ENCODE data around the gene CCDC91. TPM values are rescaled to one million over a fixed set of nuclear protein-coding genes. Genes with fewer than 3 reads are reported as not detected.

CCDC91 gene
- total RNA-seq, 1 donor from 2014 or later: 12.0 TPM

DNA sequence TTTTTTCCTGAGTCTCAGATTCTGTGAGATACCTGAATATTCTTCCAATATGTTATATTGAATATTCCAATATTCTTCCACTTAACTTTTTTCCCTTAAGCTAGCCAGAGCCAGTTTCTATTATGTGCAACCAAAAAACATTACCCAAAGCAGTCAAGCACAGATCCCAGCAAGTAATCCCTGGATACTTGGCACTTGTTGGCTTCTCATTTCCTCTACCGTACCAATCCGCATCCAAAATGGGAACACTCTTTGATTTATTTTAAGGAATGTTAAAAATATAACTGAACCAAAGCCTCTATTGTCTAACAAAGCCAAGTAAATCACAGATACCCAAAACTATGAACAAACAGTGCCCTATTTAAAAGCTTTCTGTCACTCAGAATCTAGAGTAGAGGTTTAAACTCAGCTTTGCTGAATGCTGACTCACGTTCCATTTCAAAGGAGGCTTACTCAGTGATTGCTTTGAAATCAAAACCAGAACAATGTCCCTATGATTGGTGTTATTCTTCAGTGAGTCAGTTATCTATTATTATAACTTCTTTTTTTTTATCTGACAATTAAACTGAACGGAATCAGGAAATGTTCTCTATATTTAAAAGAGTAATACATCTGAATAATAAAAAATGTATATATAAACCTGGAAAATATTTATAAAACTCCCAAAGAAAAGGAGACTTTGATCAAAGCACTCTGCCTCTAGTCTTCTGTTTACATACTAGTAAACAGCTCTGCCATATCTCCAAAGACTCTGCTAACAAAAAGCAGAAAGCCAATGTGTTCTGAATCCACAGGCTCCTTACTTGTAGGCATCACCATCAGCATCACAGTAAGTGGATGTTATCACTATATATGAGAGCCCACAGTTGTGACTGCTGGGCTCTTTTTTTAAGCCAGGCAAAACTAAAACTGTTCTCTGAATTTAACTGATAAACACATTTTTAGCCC, 360.8 kb downstream of the CCDC91 start:
- H3K36me3 Mint-ChIP-seq (ENCODE audit: low read depth): peaks cover 1% of the 10 kb centered on the region
- H3K4me3 Mint-ChIP-seq: no peak overlapping the region
- intact Hi-C loops (cut with micrococcal nuclease): no loop called here
- peaks cover 6% of the 10 kb centered on the region for H3K4me1 Mint-ChIP-seq
- no peak for DNase-seq
- H3K27me3 Mint-ChIP-seq: no peaks in the 10 kb centered on the region
- no peak overlapping the region for H3K27ac Mint-ChIP-seq
- H3K9me3 Mint-ChIP-seq: no peaks in the 10 kb centered on the region

GRCh38 chr12:28552251-28552970, 362.2 kb downstream of the CCDC91 start:
- Mint-ChIP-seq H3K27me3 (no peaks in the 10 kb centered on the region), H3K4me1 (peaks cover 7% of the 10 kb centered on the region)
- intact Hi-C loops (cut with micrococcal nuclease): loop anchor here (1.0 kb wide), 2 partner anchors 16 to 54 kb away; no protein-coding TSS in a partner anchor

DNA sequence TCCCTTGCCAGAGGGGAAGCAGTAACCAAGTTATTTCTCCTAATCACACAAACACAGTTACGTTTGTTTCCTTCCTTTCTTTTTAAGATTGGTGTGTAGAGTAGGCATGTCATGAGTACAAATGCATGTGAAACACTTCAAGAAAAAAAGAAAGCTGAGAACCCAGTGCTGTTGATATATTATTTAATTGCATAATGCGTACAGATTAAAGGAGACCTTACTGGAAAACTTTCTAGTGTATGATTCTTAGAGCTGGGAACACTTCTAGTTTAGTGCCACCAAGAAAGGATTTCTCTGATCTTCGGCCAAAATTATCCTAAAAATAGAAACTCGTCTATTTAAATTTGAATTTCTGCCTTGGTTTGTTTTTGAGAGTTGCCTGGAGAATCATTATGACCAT, 365.5 kb downstream of the CCDC91 start:
- H3K4me1 Mint-ChIP-seq: peaks cover 7% of the 10 kb centered on the region

More at GRCh38 chr12:28552251-28552970, 362.2 kb downstream of the CCDC91 start:
- H3K36me3 Mint-ChIP-seq (ENCODE audit: low read depth): peaks cover 1% of the 10 kb centered on the region
- H3K9me3 Mint-ChIP-seq: no peaks in the 10 kb centered on the region
- H3K4me3 Mint-ChIP-seq: no peak overlapping the region
- H3K27ac Mint-ChIP-seq: peak overlapping the region; percentile 43
- no peak for DNase-seq

DNA sequence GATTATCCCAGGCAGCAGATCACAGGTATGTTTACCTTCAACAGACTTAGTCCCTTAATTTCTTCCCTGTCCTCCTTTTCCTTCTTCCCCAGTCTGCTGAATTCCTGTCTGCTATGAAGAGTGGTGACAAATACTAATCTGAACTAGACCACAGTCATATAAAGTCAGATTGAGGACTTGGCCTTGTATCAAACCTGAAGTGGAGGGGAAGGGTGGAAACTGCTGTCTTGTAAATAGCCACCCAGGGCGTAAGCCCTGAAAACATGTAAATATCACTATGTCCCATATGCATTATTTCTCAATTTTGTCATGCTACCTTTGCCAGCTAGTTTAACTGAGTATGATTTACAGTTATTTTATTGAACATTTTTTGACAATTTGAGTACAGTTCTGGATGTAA, 368.0 kb downstream of the CCDC91 start:
- no peak overlapping the region for H3K4me3 Mint-ChIP-seq

More for the DNA sequence above, 365.5 kb downstream of the CCDC91 start:
- H3K27ac Mint-ChIP-seq: no peak overlapping the region
- H3K4me3 Mint-ChIP-seq: no peak overlapping the region
- no peaks in the 10 kb centered on the region for H3K9me3 Mint-ChIP-seq
- H3K27me3 Mint-ChIP-seq: no peaks in the 10 kb centered on the region
- intact Hi-C loops (cut with micrococcal nuclease): no loop called here
- no peaks in the 10 kb centered on the region for H3K36me3 Mint-ChIP-seq (ENCODE audit: low read depth)
- no peak for DNase-seq

DNA sequence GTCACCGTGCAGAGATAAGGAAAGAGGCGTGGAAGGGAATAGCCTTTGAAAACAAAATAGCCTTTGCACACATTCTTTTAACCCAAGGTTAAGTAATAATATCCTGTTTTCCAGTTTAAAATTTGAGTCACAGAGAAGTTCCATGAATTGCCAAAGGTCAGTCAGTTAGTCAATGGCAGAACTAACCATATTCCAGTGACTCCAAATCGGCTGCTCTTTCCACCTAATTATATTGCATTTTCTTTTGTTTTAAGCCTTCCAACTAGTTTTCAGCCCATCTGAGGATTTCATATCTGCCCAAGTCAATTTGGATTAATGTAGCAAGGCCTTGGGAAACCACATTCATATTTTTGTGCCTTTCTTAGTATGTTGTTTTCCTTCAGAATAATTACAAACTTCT, 373.0 kb downstream of the CCDC91 start:
- intact Hi-C loops (cut with micrococcal nuclease): no loop called here
- H3K9me3 Mint-ChIP-seq: no peaks in the 10 kb centered on the region

More for the DNA sequence above, 368.0 kb downstream of the CCDC91 start:
- Mint-ChIP-seq H3K27me3 (no peaks in the 10 kb centered on the region), H3K27ac (no peak overlapping the region), H3K36me3 (ENCODE audit: low read depth) (no peaks in the 10 kb centered on the region), H3K9me3 (no peaks in the 10 kb centered on the region), H3K4me1 (peaks cover 1% of the 10 kb centered on the region)
- intact Hi-C loops (cut with micrococcal nuclease): no loop called here
- DNase-seq: no peak

GRCh38 chr12:28563936-28564335, 373.7 kb downstream of the CCDC91 start:
- Mint-ChIP-seq H3K4me3 (no peak overlapping the region), H3K27me3 (no peaks in the 10 kb centered on the region), H3K27ac (no peak overlapping the region), H3K9me3 (no peaks in the 10 kb centered on the region), H3K36me3 (ENCODE audit: low read depth) (no peaks in the 10 kb centered on the region), H3K4me1 (no peaks in the 10 kb centered on the region)
- DNase-seq: no peak
- intact Hi-C loops (cut with micrococcal nuclease): no loop called here

More for the DNA sequence above, 373.0 kb downstream of the CCDC91 start:
- no peak for DNase-seq
- no peaks in the 10 kb centered on the region for H3K27me3 Mint-ChIP-seq
- no peaks in the 10 kb centered on the region for H3K4me1 Mint-ChIP-seq
- H3K27ac Mint-ChIP-seq: no peak overlapping the region
- H3K4me3 Mint-ChIP-seq: no peak overlapping the region
- H3K36me3 Mint-ChIP-seq (ENCODE audit: low read depth): no peaks in the 10 kb centered on the region

- Mint-ChIP-seq H3K9me3 (no peaks in the 10 kb centered on the region), H3K27me3 (no peaks in the 10 kb centered on the region), H3K27ac (no peak overlapping the region), H3K4me3 (no peak overlapping the region), H3K4me1 (no peaks in the 10 kb centered on the region), H3K36me3 (ENCODE audit: low read depth) (no peaks in the 10 kb centered on the region)
- no peak for DNase-seq
- intact Hi-C loops (cut with micrococcal nuclease): no loop called here
Measured at GRCh38 chr12:28568118-28568517, 377.9 kb downstream of the CCDC91 start.

DNA sequence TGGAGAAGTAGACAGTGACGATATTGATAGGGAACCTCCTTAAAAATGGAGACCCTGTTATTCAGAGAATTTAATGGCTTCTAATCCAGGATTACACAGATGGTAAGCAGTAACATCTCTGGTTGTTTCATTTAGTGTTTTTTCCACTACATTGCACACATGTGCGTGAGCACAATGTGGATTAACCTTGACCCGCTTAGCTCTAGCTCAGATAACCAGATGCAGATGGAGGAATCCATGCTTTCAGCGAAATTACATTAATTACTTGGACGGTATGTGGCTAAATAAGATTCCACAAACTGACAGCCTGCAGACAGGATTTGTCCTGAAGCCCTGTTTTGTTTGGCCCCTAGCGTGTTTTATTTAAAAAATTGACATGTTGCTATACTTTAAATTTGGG, 378.4 kb downstream of the CCDC91 start:
- DNase-seq: no peak
- intact Hi-C loops (cut with micrococcal nuclease): no loop called here
- no peak overlapping the region for H3K4me3 Mint-ChIP-seq
- no peaks in the 10 kb centered on the region for H3K27me3 Mint-ChIP-seq
- no peaks in the 10 kb centered on the region for H3K36me3 Mint-ChIP-seq (ENCODE audit: low read depth)
- no peak overlapping the region for H3K27ac Mint-ChIP-seq
- no peaks in the 10 kb centered on the region for H3K9me3 Mint-ChIP-seq
- H3K4me1 Mint-ChIP-seq: no peaks in the 10 kb centered on the region

DNA sequence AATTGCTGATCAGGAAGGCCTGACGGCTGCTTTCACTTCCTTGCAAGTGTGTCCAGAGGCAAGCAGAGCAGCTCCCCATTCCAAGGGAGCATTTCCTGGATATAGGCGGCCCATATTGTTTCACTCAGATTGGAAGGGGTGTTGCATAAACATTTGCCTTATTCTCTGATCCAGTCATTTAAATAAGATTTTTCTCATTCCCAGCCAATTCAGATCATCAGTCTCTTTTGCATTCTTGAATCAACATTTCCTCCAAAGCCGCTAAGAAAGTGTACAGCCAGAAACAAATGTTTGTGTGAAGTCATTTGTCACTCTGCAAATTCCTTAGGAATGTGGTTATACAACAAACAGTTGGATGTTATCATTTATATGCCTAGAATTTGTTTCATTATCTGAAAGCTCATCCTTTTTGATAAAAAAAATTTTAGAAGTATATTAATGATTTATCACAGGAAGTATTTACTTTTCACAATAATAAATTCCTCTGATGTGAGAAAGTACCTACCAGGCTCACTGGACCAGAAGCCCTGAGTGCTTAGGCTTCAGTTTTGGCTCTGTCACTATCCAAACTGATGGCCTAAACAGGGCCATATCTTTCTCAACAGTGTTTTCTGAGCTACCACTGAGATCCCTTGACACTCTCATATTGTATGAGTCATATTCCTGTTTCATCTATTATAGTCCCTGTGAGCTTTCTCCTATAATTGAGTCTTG, 379.6 kb downstream of the CCDC91 start:
- Mint-ChIP-seq H3K4me3 (no peak overlapping the region), H3K9me3 (no peaks in the 10 kb centered on the region), H3K36me3 (ENCODE audit: low read depth) (no peaks in the 10 kb centered on the region), H3K27me3 (no peaks in the 10 kb centered on the region), H3K27ac (no peak overlapping the region), H3K4me1 (no peaks in the 10 kb centered on the region)
- no peak for DNase-seq
- intact Hi-C loops (cut with micrococcal nuclease): no loop called here

GRCh38 chr12:28570811-28571210, 380.6 kb downstream of the CCDC91 start:
- Mint-ChIP-seq H3K36me3 (ENCODE audit: low read depth) (no peaks in the 10 kb centered on the region), H3K4me3 (no peak overlapping the region), H3K27ac (no peak overlapping the region), H3K27me3 (no peaks in the 10 kb centered on the region), H3K9me3 (no peaks in the 10 kb centered on the region), H3K4me1 (no peaks in the 10 kb centered on the region)
- no peak for DNase-seq
- intact Hi-C loops (cut with micrococcal nuclease): no loop called here

DNA sequence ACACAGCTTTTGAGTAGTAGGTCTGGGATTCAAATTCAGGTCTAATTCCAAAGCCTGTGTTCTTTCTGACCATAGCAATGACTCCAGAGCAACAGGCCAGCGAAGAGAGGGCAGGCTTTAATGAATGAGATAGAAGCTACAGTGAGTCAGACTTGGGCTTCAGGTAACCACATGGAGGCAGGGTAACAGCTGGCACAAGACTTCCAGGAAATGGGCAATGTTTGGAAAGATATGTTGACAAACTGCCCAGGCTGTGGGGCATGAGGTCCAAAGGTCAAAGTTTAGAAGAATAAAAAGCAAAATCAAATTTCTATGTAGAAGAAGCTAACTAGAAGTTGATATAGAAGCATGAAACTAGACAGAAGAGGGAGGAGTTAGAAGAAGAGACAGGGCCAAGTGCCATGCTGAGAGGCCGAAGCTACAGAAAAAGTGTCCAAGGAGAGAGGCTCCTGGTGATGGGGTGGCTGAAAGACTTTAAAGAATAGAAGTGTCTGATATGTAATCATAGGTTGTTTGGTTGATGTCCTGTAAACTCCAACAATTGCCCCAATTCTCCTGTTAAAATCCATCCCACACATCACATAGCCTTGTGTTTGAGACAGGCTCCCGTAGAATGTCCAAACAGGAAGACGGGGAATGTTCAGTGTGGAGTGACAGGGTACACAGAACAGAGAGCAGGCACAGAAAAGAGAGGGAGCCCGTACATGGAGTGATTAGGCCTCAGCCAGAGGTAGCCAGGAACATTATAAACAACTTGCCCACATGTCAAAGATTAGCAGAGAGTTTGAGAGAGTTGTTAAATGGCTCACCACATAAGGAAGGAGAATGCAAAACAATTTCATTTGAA, 384.7 kb downstream of the CCDC91 start:
- H3K4me1 Mint-ChIP-seq: no peaks in the 10 kb centered on the region
- no peaks in the 10 kb centered on the region for H3K9me3 Mint-ChIP-seq
- no peak overlapping the region for H3K27ac Mint-ChIP-seq
- H3K4me3 Mint-ChIP-seq: no peak overlapping the region
- intact Hi-C loops (cut with micrococcal nuclease): no loop called here
- DNase-seq: no peak
- no peaks in the 10 kb centered on the region for H3K36me3 Mint-ChIP-seq (ENCODE audit: low read depth)
- H3K27me3 Mint-ChIP-seq: no peaks in the 10 kb centered on the region

DNA sequence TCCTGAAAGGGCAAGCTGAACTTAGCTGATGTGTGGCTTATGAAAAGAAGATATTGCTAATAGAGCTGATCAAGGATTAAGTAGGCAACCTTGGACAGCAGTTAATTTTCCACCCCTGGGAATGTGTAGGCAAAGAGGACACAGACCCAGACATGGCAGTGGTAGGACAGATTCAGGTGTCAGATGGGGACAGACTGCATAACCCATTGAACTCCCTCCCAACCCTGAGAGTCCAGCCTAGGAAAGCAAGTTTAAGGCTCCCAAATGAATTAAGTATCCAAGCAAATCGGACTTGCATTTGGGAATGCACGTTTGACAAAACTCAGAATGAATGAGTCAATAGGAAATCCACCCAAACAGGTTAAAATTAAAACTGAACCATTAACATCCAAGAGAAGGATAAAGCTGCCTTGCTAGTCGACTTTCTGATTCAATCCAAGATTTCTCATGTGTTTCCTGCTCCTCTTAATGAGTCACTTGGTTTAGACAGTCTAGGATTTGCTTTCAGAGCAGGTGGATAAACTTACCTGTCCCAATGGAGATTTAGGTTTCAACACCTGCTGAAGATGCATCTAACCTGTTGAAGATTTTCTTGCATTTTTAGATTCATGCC, 385.4 kb downstream of the CCDC91 start:
- no peak overlapping the region for H3K27ac Mint-ChIP-seq
- intact Hi-C loops (cut with micrococcal nuclease): no loop called here

GRCh38 chr12:28578361-28578760, 388.1 kb downstream of the CCDC91 start:
- H3K36me3 Mint-ChIP-seq (ENCODE audit: low read depth): no peaks in the 10 kb centered on the region
- peaks cover 3% of the 10 kb centered on the region for H3K9me3 Mint-ChIP-seq
- no peak for DNase-seq
- no peaks in the 10 kb centered on the region for H3K27me3 Mint-ChIP-seq
- intact Hi-C loops (cut with micrococcal nuclease): no loop called here
- no peak overlapping the region for H3K4me3 Mint-ChIP-seq
- no peaks in the 10 kb centered on the region for H3K4me1 Mint-ChIP-seq
- H3K27ac Mint-ChIP-seq: no peak overlapping the region

More for the DNA sequence above, 385.4 kb downstream of the CCDC91 start:
- no peak overlapping the region for H3K4me3 Mint-ChIP-seq
- H3K4me1 Mint-ChIP-seq: no peaks in the 10 kb centered on the region
- H3K27me3 Mint-ChIP-seq: no peaks in the 10 kb centered on the region
- no peaks in the 10 kb centered on the region for H3K36me3 Mint-ChIP-seq (ENCODE audit: low read depth)
- no peak for DNase-seq
- no peaks in the 10 kb centered on the region for H3K9me3 Mint-ChIP-seq

Measured in activated CD4-positive, alpha-beta T cell treated with anti-CD3 and anti-CD28 coated beads, Interleukin-2, amount 10 ng/mL, durations not matched to agents 24 days and 14 days (primary cell).